Fibroblast of pulmonary artery (primary cell): ENCODE data around the gene TTBK1.

Experiments used
- DNase-seq: peaks from one replicate; pipeline ENCODE4 v3.0.0-alpha.2; 2010; ENCODE audit warnings: low read depth
- H3K4me3 ChIP-seq: replicated peaks from 2 replicates; pipeline ENCODE4 v1.5.1; 2011; ENCODE audit warnings: low read depth, mild to moderate bottlenecking, control low read depth, low read length, moderate library complexity
- CTCF ChIP-seq: IDR thresholded peaks from 2 replicates; pipeline ENCODE4 v1.5.1; 2011; ENCODE audit warnings: mild to moderate bottlenecking, control low read depth, low read length, inconsistent platforms; ENCODE audit errors: missing control alignments

The TTBK1 gene

GRCh38 chr6:43221046-43221972 is 22.0 kb upstream of the TTBK1 start:
- no peak for TF ChIP-seq CTCF
- no peak overlapping the region for H3K4me3 ChIP-seq
- no peak for DNase-seq

- no peak for TF ChIP-seq CTCF
- DNase-seq, result no peak
These were observed 20.7 kb upstream of the TTBK1 start for GRCh38 chr6:43222418-43223059.

GRCh38 chr6:43223175-43223574 is 20.1 kb upstream of the TTBK1 start:
- H3K4me3 ChIP-seq, result no peak overlapping the region
- TF ChIP-seq CTCF, result no peak
- DNase-seq, result no peak

More at GRCh38 chr6:43222418-43223059, 20.7 kb upstream of the TTBK1 start:
- H3K4me3 ChIP-seq, result no peak overlapping the region

GRCh38 chr6:43226192-43226851 is 17.0 kb upstream of the TTBK1 start:
- no peak for DNase-seq
- TF ChIP-seq CTCF, result no peak
- no peak overlapping the region for H3K4me3 ChIP-seq

- peak; percentile 65 for DNase-seq
- TF ChIP-seq CTCF, result peak; percentile 28
- peak within 1 kb of the TSS; percentile 57 for H3K4me3 ChIP-seq
These were observed 14.1 kb upstream of the TTBK1 start, which contains the start of gene DNPH1 for GRCh38 chr6:43228951-43229802. DNPH1 (minus strand) TSS chr6:43229481; CDS start chr6:43229456, 25 bp downstream.
